Measurements from ENCODE around the gene KHK. TPM values are rescaled to one million over a fixed set of nuclear protein-coding genes. Genes with fewer than 3 reads are reported as not detected.
A peak's percentile ranks its signal among the peaks of the same experiment; 100 is the strongest.

KHK gene
- total RNA-seq, 1 donor from 2014 or later, result 3.3 TPM

DNA sequence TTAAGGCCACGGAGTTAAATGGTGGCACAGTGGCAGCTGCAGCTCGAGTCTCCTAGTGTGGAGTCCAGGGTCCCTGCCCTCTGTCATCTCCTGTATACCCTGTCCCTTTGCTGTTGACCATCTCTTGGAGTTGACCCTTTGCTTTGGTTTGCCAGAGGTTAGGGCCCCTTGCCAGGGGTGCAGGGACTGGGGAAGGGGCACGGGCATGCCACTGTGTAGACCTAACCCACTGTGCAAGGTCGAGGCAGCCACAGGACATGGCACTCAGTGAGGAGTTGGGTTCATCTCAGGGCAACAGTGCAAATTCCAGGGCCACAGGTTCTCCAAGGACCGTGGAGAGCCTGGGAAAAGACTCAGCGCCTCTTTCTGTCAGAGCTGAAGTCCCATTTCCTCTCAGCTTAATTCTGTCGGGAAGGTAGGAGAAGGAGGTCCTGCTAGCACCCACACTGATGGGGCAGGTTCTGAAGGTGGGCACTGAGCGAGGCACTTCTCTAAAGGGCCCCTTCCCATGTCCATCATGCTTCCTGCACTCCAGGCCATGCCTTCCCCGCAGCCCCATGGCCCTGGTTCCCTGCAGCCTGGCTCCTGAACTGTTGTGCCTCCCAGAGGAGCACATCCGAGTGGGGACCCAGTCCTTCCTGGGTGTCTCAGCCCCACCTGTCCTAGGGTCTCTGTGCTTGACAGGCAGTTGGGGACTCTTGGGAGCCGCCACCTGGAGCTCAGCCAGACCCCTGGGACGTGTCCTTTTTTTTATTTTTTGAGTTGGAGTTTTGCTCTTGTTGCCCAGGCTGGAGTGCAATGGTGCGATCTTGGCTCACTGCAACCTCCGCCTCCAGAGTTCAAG lies 2.8 kb downstream of the KHK start:
- intact Hi-C loops (cut with DNase I), result loop anchor here (10.0 kb wide), 1 partner anchor 55 kb away; the partner anchor contains the start of gene TMEM214
- ATAC-seq (ENCODE audit: poor library complexity) (no peak), DNase-seq (no peak)

DNA sequence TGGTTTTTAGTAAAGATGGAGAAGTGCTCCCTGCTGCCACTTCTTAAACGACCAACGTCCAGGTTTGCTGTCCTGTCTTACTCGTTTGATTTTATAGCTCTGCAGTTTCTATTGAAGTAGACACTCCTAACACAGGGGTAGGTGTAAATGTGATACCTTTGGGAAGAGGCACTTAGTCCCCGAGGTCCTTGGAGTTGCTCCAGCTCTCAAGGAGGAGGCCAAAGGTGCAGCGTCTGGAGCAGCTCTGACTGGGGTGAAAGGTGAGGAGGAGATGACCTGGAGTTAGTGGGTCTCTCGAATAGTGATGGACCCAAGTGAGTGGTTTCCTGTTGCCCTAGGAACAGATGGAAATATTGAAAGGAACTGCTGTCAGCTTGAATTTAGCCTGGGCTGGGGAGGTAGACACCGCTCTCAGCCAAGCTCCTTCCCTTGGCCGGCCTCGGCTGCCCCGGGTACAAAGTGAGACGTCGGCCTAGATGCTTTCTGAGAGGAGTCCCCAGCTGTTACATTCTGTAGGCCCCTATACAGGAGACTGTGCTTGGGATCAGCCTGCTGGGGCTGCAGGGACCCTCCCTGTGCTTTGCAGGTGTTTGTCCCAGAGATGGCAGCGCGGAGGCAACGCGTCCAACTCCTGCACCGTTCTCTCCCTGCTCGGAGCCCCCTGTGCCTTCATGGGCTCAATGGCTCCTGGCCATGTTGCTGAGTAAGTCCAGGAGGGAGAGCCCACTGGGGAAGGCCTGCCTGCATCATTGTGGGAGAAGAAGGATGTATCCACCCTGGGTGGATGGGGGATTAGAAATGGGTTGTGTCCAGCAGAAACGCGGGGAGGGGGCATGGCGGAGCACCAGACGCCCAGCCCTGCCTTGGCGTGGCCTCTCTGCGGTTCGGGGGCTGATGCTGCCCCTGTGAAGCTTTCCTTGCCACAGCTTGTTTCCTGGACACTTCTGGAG lies 5.4 kb downstream of the KHK start:
- no peak for DNase-seq
- intact Hi-C loops (cut with DNase I), result no loop called here

DNA sequence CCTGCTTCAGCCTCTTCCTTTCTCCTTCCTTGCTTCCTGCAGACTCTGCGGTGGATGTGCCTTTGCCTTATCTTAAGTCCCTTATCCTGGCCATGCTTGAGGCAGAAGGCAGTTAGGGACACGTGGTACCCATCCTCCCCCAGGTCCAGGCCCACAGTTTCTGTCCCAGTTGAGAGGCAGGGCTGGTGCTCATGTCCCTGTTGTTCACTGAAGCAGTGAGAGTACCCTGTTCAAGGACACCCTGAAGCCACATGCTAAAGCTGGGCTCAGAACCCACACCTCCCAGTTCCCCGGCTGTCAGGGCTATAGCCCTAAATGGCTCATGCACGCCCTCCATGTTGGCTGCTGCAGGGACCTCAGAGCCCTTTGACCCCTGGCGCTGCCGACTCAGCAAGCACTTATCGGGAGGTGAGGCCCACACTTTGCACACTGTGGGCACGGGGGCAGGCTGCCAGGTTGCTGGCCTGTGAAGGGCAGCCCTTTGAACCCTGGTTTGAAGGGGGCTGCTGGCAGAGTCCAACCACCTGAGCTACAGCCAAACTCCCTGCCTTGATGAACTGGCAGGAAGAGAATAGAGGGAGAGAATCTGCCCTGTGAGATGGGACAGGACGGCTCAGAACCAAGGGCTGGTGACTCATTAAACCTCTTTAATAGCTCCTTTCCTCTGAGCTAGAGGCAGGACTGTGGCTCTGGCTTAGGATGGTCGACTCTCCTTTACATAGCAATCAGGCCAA lies 6.3 kb downstream of the KHK start:
- ATAC-seq (ENCODE audit: poor library complexity), result no peak
- intact Hi-C loops (cut with DNase I), result no loop called here
- DNase-seq, result no peak

More for the DNA sequence above, 5.4 kb downstream of the KHK start:
- ATAC-seq (ENCODE audit: poor library complexity), result no peak

DNA sequence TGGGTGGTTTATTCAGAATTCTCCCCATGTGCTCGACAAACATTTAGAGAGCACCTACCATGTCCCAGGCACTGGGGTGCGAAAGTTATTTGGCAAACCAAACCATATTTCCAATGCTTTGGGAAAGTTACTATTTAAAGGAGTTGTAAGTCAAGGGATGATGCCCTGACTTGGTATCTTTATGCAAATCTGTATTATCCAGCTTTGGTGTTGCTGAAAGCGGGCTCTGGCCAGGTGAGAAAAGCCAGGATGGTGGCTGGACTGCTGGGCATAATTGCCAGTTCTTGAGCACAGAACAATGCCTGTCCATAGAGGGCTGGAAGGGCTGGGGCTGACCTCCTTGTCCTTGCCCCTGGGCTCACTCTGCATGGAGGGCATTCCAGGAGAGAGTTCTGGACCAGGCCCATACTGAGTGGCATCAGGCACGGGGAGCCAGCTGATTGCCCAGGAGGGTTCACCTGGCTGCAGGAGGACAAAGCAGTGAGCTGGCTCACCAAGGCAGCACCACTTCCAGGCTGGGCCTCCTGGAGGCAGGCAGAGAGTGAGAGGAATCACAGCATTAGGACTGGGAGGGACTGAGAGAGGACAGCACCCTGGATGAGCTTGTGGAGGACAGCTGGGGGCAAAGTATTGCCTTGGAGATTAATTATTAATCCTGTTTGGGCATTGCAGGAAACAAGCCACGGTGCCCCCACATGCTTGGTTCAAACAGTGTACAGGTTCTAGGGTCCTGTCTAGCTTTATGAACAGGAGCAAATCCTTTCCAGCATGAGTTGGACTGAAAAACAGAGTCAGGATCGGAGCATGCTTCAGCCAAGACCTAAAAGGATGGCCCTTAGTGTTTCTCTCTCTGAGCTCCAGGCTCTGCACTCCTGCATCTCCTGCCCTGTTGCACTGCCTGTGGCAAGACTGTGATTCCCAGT lies 7.1 kb downstream of the KHK start:
- no peak for ATAC-seq (ENCODE audit: poor library complexity)
- no peak for DNase-seq
- intact Hi-C loops (cut with DNase I), result no loop called here

DNA sequence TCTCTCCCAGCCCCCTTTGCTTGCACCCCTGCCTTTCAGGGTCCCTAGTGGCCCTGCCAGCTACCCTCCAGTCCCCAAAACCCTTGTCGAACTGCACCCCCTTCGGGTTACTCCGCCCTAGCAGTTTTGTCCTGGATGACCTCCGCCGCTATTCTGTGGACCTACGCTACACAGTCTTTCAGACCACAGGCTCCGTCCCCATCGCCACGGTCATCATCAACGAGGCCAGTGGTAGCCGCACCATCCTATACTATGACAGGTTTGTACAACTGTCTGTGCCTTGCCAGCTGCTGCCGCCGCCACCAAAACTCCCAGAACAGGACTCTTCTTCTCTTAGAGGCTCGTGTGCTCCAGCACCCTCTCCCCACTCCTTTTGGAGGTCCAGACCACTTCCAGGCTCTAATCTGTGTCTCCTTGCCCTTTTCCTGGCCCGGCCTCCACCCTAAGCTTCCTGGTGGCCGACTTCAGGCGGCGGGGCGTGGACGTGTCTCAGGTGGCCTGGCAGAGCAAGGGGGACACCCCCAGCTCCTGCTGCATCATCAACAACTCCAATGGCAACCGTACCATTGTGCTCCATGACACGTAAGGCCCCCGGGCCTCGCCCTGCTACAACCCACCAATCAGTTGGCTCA lies 7.9 kb downstream of the KHK start:
- no peak for ATAC-seq (ENCODE audit: poor library complexity)
- intact Hi-C loops (cut with DNase I), result no loop called here
- DNase-seq, result no peak

DNA sequence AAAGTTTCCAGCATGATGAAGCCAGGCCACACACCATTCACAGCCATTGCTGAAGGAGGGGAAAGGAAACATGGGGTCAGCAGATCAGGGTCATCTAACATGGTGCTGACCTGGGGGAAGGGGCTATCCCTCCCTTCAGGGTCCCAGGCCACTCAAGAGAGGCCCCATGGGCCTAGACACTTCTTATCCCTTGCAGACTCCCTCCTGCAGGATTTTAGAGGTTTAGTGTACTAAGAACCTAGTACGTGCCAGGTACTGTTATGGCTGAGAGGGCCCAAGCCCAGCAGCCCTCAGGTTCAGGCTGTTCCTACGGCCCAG lies 8.8 kb downstream of the KHK start:
- ATAC-seq (ENCODE audit: poor library complexity) (no peak), DNase-seq (no peak)
- intact Hi-C loops (cut with DNase I), result loop anchor here (5.0 kb wide), 1 partner anchor 97 kb away; no protein-coding TSS in a partner anchor

DNA sequence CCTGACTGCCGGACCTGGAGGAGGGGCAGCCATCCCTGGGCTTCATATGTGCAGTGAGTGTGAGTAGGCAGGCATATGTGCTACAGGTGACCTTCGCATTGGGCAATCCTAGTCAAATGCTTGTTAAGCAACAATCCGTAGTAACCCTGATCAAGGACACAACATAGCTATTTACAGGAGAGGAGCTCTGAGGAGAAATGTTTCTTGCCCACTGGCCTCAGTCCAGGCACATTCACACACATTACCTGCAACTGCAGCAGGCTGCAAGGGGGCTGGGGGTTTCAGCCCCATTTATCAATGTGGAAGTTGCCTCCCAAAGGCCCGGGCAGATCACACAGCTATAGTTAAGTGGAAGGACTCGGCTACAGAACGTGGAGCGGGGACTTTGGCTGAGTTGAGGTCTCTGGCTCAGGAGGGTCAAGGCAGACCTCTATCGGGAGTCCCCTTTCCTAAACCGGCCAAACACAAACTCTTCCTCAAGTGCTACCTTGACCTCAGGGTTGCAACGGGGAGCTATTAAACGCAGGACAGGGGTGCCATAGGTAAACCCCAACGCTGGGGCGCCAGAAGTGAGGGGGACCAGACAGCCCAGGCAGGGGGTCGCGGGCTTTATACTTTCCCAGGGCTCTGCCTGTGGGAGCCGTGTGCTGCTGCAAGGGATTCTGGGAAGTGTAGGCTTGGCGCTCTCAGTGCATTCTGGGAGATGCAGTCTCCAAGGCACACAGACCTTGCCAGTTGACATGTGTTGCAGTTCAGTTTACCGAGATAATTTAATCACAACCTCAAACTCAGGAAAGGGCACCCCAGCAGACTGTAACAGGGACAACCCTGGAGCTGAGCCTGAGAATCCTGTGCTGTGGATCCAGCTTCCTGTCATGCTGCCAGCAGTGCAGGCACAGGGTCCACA lies 9.4 kb downstream of the KHK start:
- peak; percentile 90 for ATAC-seq (ENCODE audit: poor library complexity)

DNA sequence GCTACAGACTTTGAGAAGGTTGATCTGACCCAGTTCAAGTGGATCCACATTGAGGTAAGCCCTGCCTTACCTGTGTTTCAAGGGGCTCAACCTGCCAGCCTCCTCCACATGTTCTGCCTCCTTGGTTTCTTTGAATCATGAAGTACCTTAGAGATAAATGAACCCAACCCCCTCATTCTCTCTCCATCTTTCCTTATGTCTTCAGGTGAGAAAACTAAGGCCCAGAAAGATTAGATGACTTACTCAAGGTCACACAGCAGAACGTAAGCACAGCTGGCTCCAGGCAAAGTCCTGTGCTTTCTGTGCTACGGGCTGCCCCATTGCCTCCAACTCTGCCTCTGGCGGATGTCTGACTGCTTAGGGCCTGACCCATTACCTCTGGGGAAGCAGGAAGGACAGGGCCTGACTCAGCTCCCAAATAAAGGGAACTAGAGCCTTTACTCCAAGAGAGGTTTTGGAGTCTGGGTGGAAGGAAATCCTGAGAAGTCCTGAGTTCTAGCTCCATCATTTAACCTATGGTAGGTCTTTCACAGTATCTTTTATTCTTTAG lies 10.3 kb downstream of the KHK start:
- ATAC-seq (ENCODE audit: poor library complexity) (peak; percentile 25), DNase-seq (no peak)
- intact Hi-C loops (cut with DNase I), result loop anchor here (5.0 kb wide), 1 partner anchor 95 kb away; no protein-coding TSS in a partner anchor

More for the DNA sequence above, 9.4 kb downstream of the KHK start:
- intact Hi-C loops (cut with DNase I), result loop anchor here (5.0 kb wide), 1 partner anchor 96 kb away; no protein-coding TSS in a partner anchor
- DNase-seq, result peak; percentile 73

DNA sequence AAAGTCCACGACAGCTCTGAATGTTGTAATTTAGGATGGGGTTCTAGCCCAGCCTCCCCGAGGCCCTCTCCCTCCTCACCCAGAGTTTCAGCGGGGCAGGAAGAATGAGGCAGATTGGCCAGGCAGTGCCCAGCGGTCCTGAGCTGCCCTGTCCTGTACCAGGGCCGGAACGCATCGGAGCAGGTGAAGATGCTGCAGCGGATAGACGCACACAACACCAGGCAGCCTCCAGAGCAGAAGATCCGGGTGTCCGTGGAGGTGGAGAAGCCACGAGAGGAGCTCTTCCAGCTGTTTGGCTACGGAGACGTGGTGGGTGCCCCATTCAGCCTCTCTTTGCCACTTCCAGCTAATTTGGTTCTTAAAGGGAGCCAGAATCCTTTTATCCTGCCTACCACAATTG lies 10.8 kb downstream of the KHK start:
- intact Hi-C loops (cut with DNase I), result loop anchor here (5.0 kb wide), 1 partner anchor 95 kb away; no protein-coding TSS in a partner anchor
- ATAC-seq (ENCODE audit: poor library complexity) (no peak), DNase-seq (no peak)

DNA sequence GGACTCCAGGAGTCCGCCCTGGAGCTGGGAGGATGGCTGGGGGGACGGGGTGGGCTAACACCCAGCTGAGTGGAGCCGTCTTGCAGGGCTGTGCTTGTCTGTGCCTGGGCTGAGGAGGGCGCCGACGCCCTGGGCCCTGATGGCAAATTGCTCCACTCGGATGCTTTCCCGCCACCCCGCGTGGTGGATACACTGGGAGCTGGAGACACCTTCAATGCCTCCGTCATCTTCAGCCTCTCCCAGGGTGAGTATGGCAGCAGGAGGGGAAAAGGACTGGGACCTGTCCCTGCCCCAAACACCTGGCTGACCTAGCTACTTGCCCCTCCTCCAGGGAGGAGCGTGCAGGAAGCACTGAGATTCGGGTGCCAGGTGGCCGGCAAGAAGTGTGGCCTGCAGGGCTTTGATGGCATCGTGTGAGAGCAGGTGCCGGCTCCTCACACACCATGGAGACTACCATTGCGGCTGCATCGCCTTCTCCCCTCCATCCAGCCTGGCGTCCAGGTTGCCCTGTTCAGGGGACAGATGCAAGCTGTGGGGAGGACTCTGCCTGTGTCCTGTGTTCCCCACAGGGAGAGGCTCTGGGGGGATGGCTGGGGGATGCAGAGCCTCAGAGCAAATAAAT lies 12.9 kb downstream of the KHK start:
- intact Hi-C loops (cut with DNase I), result loop anchor here (5.0 kb wide), 1 partner anchor 93 kb away; no protein-coding TSS in a partner anchor
- ATAC-seq (ENCODE audit: poor library complexity) (no peak), DNase-seq (no peak)

DNA sequence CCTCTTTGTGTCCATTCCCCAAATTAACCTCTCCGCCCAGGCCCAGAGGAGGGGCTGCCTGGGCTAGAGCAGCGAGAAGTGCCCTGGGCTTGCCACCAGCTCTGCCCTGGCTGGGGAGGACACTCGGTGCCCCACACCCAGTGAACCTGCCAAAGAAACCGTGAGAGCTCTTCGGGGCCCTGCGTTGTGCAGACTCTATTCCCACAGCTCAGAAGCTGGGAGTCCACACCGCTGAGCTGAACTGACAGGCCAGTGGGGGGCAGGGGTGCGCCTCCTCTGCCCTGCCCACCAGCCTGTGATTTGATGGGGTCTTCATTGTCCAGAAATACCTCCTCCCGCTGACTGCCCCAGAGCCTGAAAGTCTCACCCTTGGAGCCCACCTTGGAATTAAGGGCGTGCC lies 13.5 kb downstream of the KHK start:
- intact Hi-C loops (cut with DNase I), result loop anchor here (5.0 kb wide), 1 partner anchor 177 kb away; the partner anchor contains the start of gene DNAJC5G
- no peak for DNase-seq
- ATAC-seq (ENCODE audit: poor library complexity), result no peak

DNA sequence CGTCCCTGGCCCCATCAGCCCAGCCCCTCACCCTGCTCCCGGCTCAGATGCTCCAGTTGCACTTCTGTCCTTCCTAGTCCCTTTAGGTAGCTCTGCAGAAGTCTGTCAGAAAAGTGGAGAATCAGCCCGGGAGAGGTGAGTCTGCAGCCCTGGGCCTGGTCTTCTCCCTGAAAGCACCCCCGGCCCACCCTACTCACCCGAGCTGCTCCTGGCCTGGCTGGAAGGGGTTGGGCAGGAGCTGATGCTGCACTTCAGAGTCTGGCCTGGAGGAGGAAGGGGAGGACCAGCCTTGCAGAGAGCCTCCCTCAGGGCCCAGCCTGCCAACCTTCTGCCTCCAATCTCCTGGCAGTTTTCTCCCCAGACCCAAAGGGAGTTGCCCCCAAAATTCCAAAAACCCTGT lies 15.8 kb downstream of the KHK start:
- DNase-seq (no peak), ATAC-seq (ENCODE audit: poor library complexity) (no peak)
- intact Hi-C loops (cut with DNase I), result loop anchor here (5.0 kb wide), 1 partner anchor 175 kb away; the partner anchor contains the start of gene DNAJC5G

DNA sequence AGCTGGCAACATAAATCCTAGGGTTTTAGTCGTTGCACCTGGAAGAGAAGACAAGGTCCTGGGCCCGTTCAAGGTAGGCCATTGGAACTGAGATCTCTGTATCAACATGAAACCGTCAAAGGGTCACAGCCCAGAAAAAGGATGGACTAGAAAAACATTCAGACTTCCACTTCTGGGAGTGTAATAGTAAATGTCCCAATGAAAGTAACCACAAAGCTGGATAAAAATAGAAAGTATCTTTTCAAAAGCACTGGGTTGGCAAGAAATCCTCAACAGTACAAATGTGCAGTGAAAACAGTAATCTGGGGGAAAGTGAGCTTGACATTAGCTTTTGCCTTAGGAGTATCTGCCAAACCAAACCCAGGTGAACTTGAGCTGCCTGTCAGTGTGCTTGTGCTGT lies 19.4 kb downstream of the KHK start:
- ATAC-seq (ENCODE audit: poor library complexity) (no peak), DNase-seq (no peak)
- intact Hi-C loops (cut with DNase I), result no loop called here

DNA sequence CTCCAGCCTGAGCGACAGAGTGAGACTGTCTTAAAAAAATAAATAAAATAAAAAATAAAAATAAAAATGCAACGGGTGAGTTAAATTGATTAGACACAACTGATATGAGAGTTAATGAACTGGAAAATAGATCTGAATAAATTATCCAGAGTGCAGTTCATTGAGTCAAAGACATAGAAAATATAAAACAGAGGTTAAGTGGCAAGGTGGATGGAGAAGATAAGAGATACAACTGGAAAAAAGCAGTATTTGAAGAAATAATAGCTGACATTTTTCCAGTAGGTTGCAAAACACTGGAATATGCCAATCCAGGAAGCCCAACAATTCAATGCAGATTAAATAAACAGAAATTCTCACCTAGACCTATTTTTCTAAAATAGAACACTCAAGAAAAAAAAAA lies 21.6 kb downstream of the KHK start:
- no peak for ATAC-seq (ENCODE audit: poor library complexity)
- intact Hi-C loops (cut with DNase I), result no loop called here
- DNase-seq, result no peak

DNA sequence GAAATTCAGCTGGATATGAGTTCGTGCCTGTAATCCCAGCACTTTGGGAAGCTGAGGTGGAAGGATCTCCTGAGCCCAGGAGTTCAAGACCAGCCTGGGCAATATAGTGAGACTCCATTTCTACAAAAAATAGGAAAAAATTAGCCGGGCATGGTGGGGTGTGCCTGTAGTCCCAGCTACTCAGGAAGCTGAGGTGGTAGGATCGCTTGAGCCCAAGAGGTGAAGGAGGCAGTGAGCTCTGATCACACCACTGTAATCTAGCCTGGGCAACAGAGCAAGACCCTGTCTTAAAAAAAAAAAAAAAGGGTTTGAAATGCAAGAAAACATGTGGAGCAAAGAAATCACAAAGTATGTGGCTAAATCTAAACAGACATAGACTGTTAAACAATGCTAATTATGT lies 22.5 kb downstream of the KHK start:
- DNase-seq, result no peak
- intact Hi-C loops (cut with DNase I), result no loop called here

More for the DNA sequence above, 22.5 kb downstream of the KHK start:
- ATAC-seq (ENCODE audit: poor library complexity), result no peak

All from Right ventricle myocardium superior (tissue), 1 donor.